ENCODE results near the gene PLEKHN1.

Gene PLEKHN1

DNA sequence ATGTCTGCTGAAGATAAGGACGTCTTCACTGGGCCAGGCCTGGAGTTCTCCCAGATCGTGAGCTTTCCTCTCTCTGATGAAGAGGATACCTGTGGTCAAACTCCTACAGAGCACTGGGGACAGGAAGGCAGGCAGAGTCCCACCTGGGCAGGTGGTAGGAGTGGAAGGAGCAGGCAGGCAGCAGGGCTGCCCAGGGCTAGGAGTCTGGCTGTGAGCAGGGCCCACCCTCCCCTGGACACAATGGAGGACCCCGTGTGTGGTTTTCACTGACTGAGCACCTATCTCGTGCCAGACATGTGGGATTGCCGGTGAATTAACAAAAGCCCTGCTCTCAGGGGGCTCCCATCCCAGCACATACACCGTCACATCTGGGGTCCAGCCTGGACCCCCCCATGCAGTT, 47.4 kb upstream of the PLEKHN1 start:
- no peaks in the 10 kb centered on the region for H3K9me3 ChIP-seq (ENCODE audit: control insufficient read depth, insufficient read depth, low read depth, low read length)
- H3K4me1 ChIP-seq (ENCODE audit: control insufficient read depth, insufficient read depth, low read length) = peaks cover 32% of the 10 kb centered on the region

DNA sequence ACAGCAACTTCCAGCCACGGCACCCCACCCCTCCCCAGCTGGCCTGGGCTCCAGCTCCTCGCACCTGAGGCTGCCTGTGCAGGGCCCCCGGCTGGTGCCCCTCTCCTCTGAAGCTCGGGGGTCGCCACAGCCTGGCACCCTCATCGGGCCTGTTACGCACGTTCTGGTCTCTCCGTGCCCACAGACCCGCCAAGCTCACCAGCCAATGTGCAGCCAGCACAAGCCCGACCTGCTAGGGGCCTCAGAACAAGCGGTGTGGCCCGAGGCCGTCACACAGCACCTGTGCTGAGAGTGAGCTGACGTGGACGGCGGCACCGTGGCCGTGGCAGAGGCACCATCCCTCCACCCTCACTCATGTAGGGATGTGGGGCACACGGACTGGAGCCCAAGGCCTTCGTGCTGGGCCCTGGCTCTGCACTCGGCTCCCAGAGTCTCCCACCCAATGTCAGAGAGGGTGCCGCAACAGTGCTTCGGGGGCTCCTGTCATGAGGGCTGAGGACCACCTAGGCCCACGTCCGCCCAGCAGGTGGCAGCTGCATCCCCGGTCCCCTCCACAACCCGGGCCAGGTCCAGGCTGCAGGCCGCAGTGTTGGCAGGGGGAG, 46.9 kb upstream of the PLEKHN1 start:
- CTCF ChIA-PET = interaction anchor here (0.6 to 2.4 kb wide), 3 partner anchors 11 to 20 kb away, joined by 3 to 17 read pairs (median 3); no protein-coding TSS in a partner anchor
- Histone ChIP-seq H3K36me3 (ENCODE audit: control insufficient read depth in 2 of 2, insufficient read depth in 1 of 2, low read length in 2 of 2) (peaks cover 0 to 22% of the 10 kb centered on the region in 2 experiments; a peak in 1 of 3 replicates), H3K9me3 (ENCODE audit: control insufficient read depth, insufficient read depth, low read depth, low read length) (no peaks in the 10 kb centered on the region), H3K27ac (ENCODE audit: extremely low read depth, low read depth, low read length) (no peak overlapping the region), H3K4me1 (ENCODE audit: control insufficient read depth, insufficient read depth, low read length) (peaks cover 32% of the 10 kb centered on the region), H3K4me3 (ENCODE audit: low read depth, low read length) (no peak overlapping the region)
- peak; percentile 51; the same call in 1 of the 2 replicates for TF ChIP-seq ZBTB8A (tag by site-specific recombination; IDR thresholded peaks at IDR 0.05)
- TF ChIP-seq ZNF596 (tag by site-specific recombination; IDR thresholded peaks at IDR 0.05) = no peak
- no peak for TF ChIP-seq ZNF561 (tag by site-specific recombination; IDR thresholded peaks at IDR 0.05; ENCODE audit: borderline replicate concordance)
- peak; percentile 72 for TF ChIP-seq ZNF600 (tag by site-specific recombination; IDR thresholded peaks at IDR 0.05)
- no peak for TF ChIP-seq ZNF16 (tag by site-specific recombination; IDR thresholded peaks at IDR 0.05; ENCODE audit: low read depth)
- TF ChIP-seq, protein P1, sequence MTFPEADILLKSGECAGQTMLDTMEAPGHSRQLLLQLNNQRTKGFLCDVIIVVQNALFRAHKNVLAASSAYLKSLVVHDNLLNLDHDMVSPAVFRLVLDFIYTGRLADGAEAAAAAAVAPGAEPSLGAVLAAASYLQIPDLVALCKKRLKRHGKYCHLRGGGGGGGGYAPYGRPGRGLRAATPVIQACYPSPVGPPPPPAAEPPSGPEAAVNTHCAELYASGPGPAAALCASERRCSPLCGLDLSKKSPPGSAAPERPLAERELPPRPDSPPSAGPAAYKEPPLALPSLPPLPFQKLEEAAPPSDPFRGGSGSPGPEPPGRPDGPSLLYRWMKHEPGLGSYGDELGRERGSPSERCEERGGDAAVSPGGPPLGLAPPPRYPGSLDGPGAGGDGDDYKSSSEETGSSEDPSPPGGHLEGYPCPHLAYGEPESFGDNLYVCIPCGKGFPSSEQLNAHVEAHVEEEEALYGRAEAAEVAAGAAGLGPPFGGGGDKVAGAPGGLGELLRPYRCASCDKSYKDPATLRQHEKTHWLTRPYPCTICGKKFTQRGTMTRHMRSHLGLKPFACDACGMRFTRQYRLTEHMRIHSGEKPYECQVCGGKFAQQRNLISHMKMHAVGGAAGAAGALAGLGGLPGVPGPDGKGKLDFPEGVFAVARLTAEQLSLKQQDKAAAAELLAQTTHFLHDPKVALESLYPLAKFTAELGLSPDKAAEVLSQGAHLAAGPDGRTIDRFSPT (tag by site-specific recombination; IDR thresholded peaks at IDR 0.05) = peak; percentile 65
- TF ChIP-seq ZNF140 (tag by site-specific recombination; IDR thresholded peaks at IDR 0.05) = no peak
- POLR2A ChIA-PET = interaction anchor here (0.9 to 5.2 kb wide), 4 partner anchors 11 to 30 kb away, joined by 3 to 106 read pairs (median 14); no protein-coding TSS in a partner anchor

More for the DNA sequence above, 47.4 kb upstream of the PLEKHN1 start:
- TF ChIP-seq ZNF571 (tag by site-specific recombination; IDR thresholded peaks at IDR 0.05) (no peak), ZFP37 (tag by site-specific recombination; IDR thresholded peaks at IDR 0.05) (no peak), ZNF664 (tag by site-specific recombination; IDR thresholded peaks at IDR 0.05) (no peak), ZNF544 (tag by site-specific recombination; IDR thresholded peaks at IDR 0.05) (no peak), ZNF514 (tag by site-specific recombination; IDR thresholded peaks at IDR 0.05) (no peak), BCL11B (tag by site-specific recombination; IDR thresholded peaks at IDR 0.05; ENCODE audit: low read depth) (no peak), ZNF701 (tag by site-specific recombination; IDR thresholded peaks at IDR 0.05) (no peak), ZNF555 (tag by site-specific recombination; conservative IDR thresholded peaks at IDR 0.05) (no peak), PBX3 (CRISPR knock-in tag; IDR thresholded peaks at IDR 0.05) (no peak)
- TF ChIP-seq, protein P2, sequence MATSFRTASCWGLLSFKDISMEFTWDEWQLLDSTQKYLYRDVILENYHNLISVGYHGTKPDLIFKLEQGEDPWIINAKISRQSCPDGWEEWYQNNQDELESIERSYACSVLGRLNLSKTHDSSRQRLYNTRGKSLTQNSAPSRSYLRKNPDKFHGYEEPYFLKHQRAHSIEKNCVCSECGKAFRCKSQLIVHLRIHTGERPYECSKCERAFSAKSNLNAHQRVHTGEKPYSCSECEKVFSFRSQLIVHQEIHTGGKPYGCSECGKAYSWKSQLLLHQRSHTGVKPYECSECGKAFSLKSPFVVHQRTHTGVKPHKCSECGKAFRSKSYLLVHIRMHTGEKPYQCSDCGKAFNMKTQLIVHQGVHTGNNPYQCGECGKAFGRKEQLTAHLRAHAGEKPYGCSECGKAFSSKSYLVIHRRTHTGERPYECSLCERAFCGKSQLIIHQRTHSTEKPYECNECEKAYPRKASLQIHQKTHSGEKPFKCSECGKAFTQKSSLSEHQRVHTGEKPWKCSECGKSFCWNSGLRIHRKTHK (tag by site-specific recombination; IDR thresholded peaks at IDR 0.05) = no peak
- Histone ChIP-seq H3K4me3 (ENCODE audit: low read depth, low read length) (no peak overlapping the region), H3K27ac (ENCODE audit: extremely low read depth, low read depth, low read length) (no peak overlapping the region; the same call in 1 of the 2 replicates), H3K36me3 (ENCODE audit: control insufficient read depth in 2 of 2, insufficient read depth in 1 of 2, low read length in 2 of 2) (peaks cover 0 to 22% of the 10 kb centered on the region in 2 experiments; a peak in 1 of 3 replicates)
- ChIA-PET CTCF (interaction anchor here (0.6 to 2.4 kb wide), 4 partner anchors 11 to 88 kb away, joined by 3 to 17 read pairs (median 4); no protein-coding TSS in a partner anchor), POLR2A (interaction anchor here (0.5 to 5.2 kb wide), 5 partner anchors 11 to 30 kb away, joined by 3 to 106 read pairs (median 14); no protein-coding TSS in a partner anchor)

Data from HEK293 (cell line).